A673 (cell line): Measurements from ENCODE around the gene FBP2. TPM values are rescaled to one million over a fixed set of nuclear protein-coding genes. Genes with fewer than 3 reads are reported as not detected.

ENCODE experiments used
- BruUV-seq: library from RNA; stranded (reverse); fragments of 400-500 nt; replicated peaks from 2 replicates; lab custom pipeline; 2021; lab: Mats Ljungman, UMichigan
- CTCF ChIA-PET: fragments of 300-600 bp; sonication (Branson Sonifier 250); formaldehyde crosslinking; loops from one replicate; lab custom pipeline; 2022; ENCODE audit warnings: antibody characterized with exemption; lab: Charles Lee
- POLR2A ChIA-PET: fragments of 300-600 bp; sonication (Branson Sonifier 250); formaldehyde crosslinking; loops from one replicate; lab custom pipeline; 2022; ENCODE audit warnings: antibody characterized with exemption; ENCODE audit not compliant: low non-redundant PET; lab: Charles Lee
- DNase-seq: peaks from one replicate; pipeline ENCODE4 v3.0.0-alpha.2; 2015; ENCODE audit warnings: low spot score
- H3K27ac ChIP-seq: fragments of 200-600 bp; sonication (generic); 2 replicates; pipeline ENCODE4 v1.5.1; 2016; ENCODE audit warnings: mixed run types, low read depth, mild to moderate bottlenecking, mixed read lengths, antibody characterized with exemption, low read length; ENCODE audit not compliant: poor library complexity, severe bottlenecking
- H3K27me3 ChIP-seq: fragments of 200-600 bp; sonication (generic); replicated peaks from 2 replicates; pipeline ENCODE4 v1.6.1; 2017; ENCODE audit warnings: mixed run types, low read depth, mild to moderate bottlenecking, mixed read lengths, antibody characterized with exemption, low read length; ENCODE audit not compliant: insufficient read depth, poor library complexity
- H3K36me3 ChIP-seq: fragments of 200-600 bp; sonication (generic); 2 replicates; pipeline ENCODE4 v1.6.1; 2016; ENCODE audit warnings: mixed run types, mild to moderate bottlenecking, mixed read lengths, antibody characterized with exemption, low read length; ENCODE audit not compliant: insufficient read depth, poor library complexity, severe bottlenecking
- H3K4me1 ChIP-seq: fragments of 200-600 bp; sonication (generic); 2 replicates; pipeline ENCODE4 v1.6.1; 2017; ENCODE audit warnings: mixed run types, mild to moderate bottlenecking, mixed read lengths, antibody characterized with exemption, low read length; ENCODE audit not compliant: insufficient read depth, poor library complexity, severe bottlenecking
- H3K4me3 ChIP-seq: fragments of 200-600 bp; sonication (generic); 2 replicates; pipeline ENCODE4 v1.5.1; 2016; ENCODE audit warnings: low read depth, mixed run types, mild to moderate bottlenecking, mixed read lengths, low read length; ENCODE audit not compliant: poor library complexity, severe bottlenecking
- H3K9me3 ChIP-seq: fragments of 200-600 bp; sonication (generic); 2 replicates; pipeline ENCODE4 v1.6.1; 2016; ENCODE audit warnings: mixed run types, low read depth, mild to moderate bottlenecking, mixed read lengths, antibody characterized with exemption, low read length; ENCODE audit not compliant: poor library complexity, severe bottlenecking
- EZH2 ChIP-seq: fragments of 200-600 bp; sonication (generic); IDR thresholded peaks from 2 replicates; pipeline ENCODE4 v1.6.1; 2017; ENCODE audit warnings: borderline replicate concordance, low read depth, mild to moderate bottlenecking, mixed read lengths, antibody characterized with exemption, low read length; ENCODE audit not compliant: poor library complexity, severe bottlenecking
- intact Hi-C: fragments of 100-400 bp; cut with micrococcal nuclease; formaldehyde crosslinking; loops from one replicate; pipeline ENCODE4 v1.10.0; 2022; ENCODE audit not compliant: unreplicated experiment
- total RNA-seq: library from RNA; stranded (reverse); gene quantifications from 2 replicates; pipeline ENCODE4 v1.2.3, GENCODE V29; 2021
- TF ChIP-seq, protein P1 (sequence below): fragments of 300-800, 200-600 bp; sonication (generic); conservative IDR thresholded peaks from 2 replicates; pipeline ENCODE4 v1.5.1; 2017; ENCODE audit warnings: low read depth, mild to moderate bottlenecking, antibody characterized with exemption, low read length, moderate library complexity, mixed read lengths

The FBP2 gene
- total RNA-seq, 1 experiment from 2014 or later, result 0.21 TPM

DNA sequence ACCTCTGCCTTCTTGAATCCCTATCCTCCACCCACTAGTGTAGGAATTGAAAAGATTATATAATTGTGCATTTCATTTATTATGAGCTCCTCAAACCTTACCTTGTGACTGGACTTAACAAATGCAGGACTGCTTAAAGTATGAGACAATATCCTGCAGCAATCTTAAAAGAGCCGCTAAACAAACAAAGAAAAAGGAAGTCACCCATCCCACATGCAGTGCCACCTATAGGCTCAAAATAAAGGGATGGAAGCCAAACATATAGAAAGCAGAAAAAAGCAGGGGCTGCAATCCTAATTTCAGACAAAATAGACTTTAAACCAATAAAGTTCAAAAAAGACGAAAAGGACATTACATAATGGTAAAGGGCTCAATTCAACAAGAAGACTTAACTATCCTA is 30.1 kb downstream of the FBP2 start:
- TF ChIP-seq EZH2, result no peak
- TF ChIP-seq, protein P1, sequence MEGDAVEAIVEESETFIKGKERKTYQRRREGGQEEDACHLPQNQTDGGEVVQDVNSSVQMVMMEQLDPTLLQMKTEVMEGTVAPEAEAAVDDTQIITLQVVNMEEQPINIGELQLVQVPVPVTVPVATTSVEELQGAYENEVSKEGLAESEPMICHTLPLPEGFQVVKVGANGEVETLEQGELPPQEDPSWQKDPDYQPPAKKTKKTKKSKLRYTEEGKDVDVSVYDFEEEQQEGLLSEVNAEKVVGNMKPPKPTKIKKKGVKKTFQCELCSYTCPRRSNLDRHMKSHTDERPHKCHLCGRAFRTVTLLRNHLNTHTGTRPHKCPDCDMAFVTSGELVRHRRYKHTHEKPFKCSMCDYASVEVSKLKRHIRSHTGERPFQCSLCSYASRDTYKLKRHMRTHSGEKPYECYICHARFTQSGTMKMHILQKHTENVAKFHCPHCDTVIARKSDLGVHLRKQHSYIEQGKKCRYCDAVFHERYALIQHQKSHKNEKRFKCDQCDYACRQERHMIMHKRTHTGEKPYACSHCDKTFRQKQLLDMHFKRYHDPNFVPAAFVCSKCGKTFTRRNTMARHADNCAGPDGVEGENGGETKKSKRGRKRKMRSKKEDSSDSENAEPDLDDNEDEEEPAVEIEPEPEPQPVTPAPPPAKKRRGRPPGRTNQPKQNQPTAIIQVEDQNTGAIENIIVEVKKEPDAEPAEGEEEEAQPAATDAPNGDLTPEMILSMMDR, result no peak
- no peaks in the 10 kb centered on the region for H3K9me3 ChIP-seq
- no peaks in the 10 kb centered on the region for H3K4me1 ChIP-seq
- POLR2A ChIA-PET, result no interaction called here
- H3K36me3 ChIP-seq, result no peaks in the 10 kb centered on the region
- BruUV-seq, result no TSS peak
- H3K4me3 ChIP-seq, result no peak overlapping the region
- CTCF ChIA-PET, result interaction anchor here (0.6 kb wide), 1 partner anchor 138 kb away, joined by 9 read pairs; no protein-coding TSS in a partner anchor
- no peak for DNase-seq
- H3K27me3 ChIP-seq, result no peaks in the 10 kb centered on the region
- intact Hi-C loops, result no loop called here
- H3K27ac ChIP-seq, result no peak overlapping the region

DNA sequence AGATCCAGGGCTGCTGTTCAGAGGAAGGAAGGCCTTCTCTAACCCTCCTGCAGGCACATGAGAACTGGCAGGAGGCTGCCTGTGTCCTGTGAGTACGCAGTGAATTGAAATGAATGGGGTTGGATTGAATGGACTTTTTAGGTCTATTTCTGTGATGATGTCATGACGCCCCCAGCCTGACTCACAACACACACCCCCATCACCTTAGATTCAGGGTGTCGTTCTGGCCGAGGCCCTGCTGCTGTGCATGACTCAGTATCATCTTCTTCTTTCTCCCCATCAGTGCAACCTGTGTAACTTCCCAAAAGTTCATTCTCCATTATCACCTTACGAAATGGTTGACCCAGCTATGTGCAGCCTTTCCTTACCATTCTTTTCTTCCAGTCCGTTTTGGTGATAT is 33.4 kb downstream of the FBP2 start:
- ChIA-PET POLR2A (no interaction called here), CTCF (no interaction called here)
- H3K36me3 ChIP-seq, result no peaks in the 10 kb centered on the region
- TF ChIP-seq EZH2, result no peak
- TF ChIP-seq, protein P1, result no peak
- no peaks in the 10 kb centered on the region for H3K27me3 ChIP-seq
- H3K9me3 ChIP-seq, result no peaks in the 10 kb centered on the region
- no peak overlapping the region for H3K27ac ChIP-seq
- intact Hi-C loops, result no loop called here
- no peak overlapping the region for H3K4me3 ChIP-seq
- H3K4me1 ChIP-seq, result no peaks in the 10 kb centered on the region
- DNase-seq, result no peak
- BruUV-seq, result no TSS peak

DNA sequence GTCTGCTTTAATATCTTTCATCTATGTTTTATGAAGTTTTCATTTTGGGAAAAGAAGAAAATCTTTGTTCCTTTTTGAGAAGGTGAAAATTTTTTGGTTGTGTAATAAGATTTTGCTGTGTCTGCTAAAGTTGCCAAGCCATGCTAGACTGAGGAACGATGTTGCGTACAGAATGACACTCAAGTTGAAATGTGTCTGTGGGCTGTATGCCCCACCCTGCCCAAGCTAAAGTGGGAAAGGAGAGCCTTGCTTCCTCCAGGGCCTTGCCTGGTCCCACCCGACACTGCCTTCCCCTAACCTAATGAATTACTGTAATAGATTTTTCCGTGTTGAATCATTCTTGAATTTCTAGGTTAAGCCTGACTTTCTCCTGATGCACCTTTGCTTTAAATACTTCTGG is 36.2 kb downstream of the FBP2 start:
- BruUV-seq, result no TSS peak
- no peak overlapping the region for H3K4me3 ChIP-seq
- no peaks in the 10 kb centered on the region for H3K36me3 ChIP-seq
- H3K27ac ChIP-seq, result no peak overlapping the region
- TF ChIP-seq EZH2, result no peak
- TF ChIP-seq, protein P1, result no peak
- H3K4me1 ChIP-seq, result no peaks in the 10 kb centered on the region
- no peak for DNase-seq
- H3K9me3 ChIP-seq, result no peaks in the 10 kb centered on the region
- ChIA-PET CTCF (no interaction called here), POLR2A (no interaction called here)
- no peaks in the 10 kb centered on the region for H3K27me3 ChIP-seq
- intact Hi-C loops, result no loop called here
